CD8-positive, alpha-beta memory T cell (primary cell): ENCODE data around the gene TMEM123. TPM values are rescaled to one million over a fixed set of nuclear protein-coding genes. Genes with fewer than 3 reads are reported as not detected.
"Not testable (repeated sequence)": the region's sequence is repeated elsewhere in the genome, so short reads cannot be mapped to it uniquely, and the experiment has no call there.

Experiments used
- CTCF ChIA-PET: fragments of 350-600 bp; sonication (Branson Sonifier 250); formaldehyde crosslinking; loops from one replicate; lab custom pipeline; 2021; ENCODE audit warnings: antibody characterized with exemption; lab: Charles Lee
- POLR2A ChIA-PET: fragments of 350-600 bp; sonication (Branson Sonifier 250); formaldehyde crosslinking; loops from one replicate; lab custom pipeline; 2021; ENCODE audit warnings: antibody characterized with exemption; lab: Charles Lee
- DNase-seq, 5 donors: peaks; one replicate each; pipeline versions ENCODE4 v3.0.0 to v3.0.0-alpha.2; 2020 to 2022; ENCODE audit warnings: mixed read lengths in 1 of 5
- H3K27ac ChIP-seq: one replicate; pipeline ENCODE4 v1.7.0; 2013; ENCODE audit warnings: low read depth, mild to moderate bottlenecking, low read length, moderate library complexity
- H3K27me3 ChIP-seq: 2 replicates; pipeline ENCODE4 v1.7.0; 2013; ENCODE audit warnings: low read length, mild to moderate bottlenecking; ENCODE audit not compliant: insufficient read depth, poor library complexity, severe bottlenecking
- H3K36me3 ChIP-seq: 2 replicates; pipeline ENCODE4 v1.7.0; 2013; ENCODE audit warnings: mild to moderate bottlenecking, low read length, moderate library complexity; ENCODE audit not compliant: insufficient read depth
- H3K4me1 ChIP-seq: 2 replicates; pipeline ENCODE4 v1.7.0; 2013; ENCODE audit warnings: mild to moderate bottlenecking, low read length, moderate library complexity; ENCODE audit not compliant: insufficient read depth
- H3K4me3 ChIP-seq: 2 replicates; pipeline ENCODE4 v1.7.0; 2013; ENCODE audit warnings: mild to moderate bottlenecking, low read length
- H3K9me3 ChIP-seq: 2 replicates; pipeline ENCODE4 v1.7.0; 2013; ENCODE audit warnings: mild to moderate bottlenecking, low read length
- H3K27ac Mint-ChIP-seq, 8 donors: one replicate each; pipeline ENCODE4 v1.8.0; 2020 to 2021; ENCODE audit warnings: mixed read lengths in 8 of 8, mild to moderate bottlenecking in 6 of 8, inconsistent platforms in 3 of 8, moderate library complexity in 3 of 8
- H3K27me3 Mint-ChIP-seq, 2 donors: one replicate each; pipeline ENCODE4 v1.8.0; 2020 to 2021; ENCODE audit warnings: mixed read lengths in 2 of 2, mild to moderate bottlenecking in 1 of 2, moderate library complexity in 1 of 2
- H3K36me3 Mint-ChIP-seq, 3 donors: one replicate each; pipeline ENCODE4 v1.8.0; 2020 to 2021; ENCODE audit warnings: mixed read lengths in 3 of 3, inconsistent platforms in 1 of 3, mild to moderate bottlenecking in 1 of 3
- H3K4me1 Mint-ChIP-seq, 3 donors: one replicate each; pipeline ENCODE4 v1.8.0; 2020 to 2021; ENCODE audit warnings: mixed read lengths in 3 of 3, inconsistent platforms in 1 of 3, mild to moderate bottlenecking in 1 of 3
- H3K4me3 Mint-ChIP-seq, 7 donors: one replicate each; pipeline ENCODE4 v1.8.0; 2020 to 2021; ENCODE audit warnings: mixed read lengths in 7 of 7, mild to moderate bottlenecking in 6 of 7, moderate library complexity in 4 of 7, inconsistent platforms in 2 of 7
- H3K9me3 Mint-ChIP-seq, 5 donors: one replicate each; pipeline ENCODE4 v1.8.0; 2020 to 2022; ENCODE audit warnings: mixed read lengths in 5 of 5, mild to moderate bottlenecking in 3 of 5, moderate library complexity in 2 of 5, inconsistent platforms in 1 of 5
- polyA plus RNA-seq: library from polyadenylated mRNA; unstranded; fragments of 300-500 nt; fragmentation: Illumina TruSeq; gene quantifications from one replicate; pipeline ENCODE4 v1.2.3, GENCODE V29; 2021
- total RNA-seq, 2 experiments: library from RNA; stranded (reverse); gene quantifications; one replicate each; pipeline ENCODE4 v1.2.3, GENCODE V29; 2021

TMEM123 gene
- total and polyA plus RNA-seq, 3 experiments from 2014 or later: 257 to 491 (median 259) TPM

DNA sequence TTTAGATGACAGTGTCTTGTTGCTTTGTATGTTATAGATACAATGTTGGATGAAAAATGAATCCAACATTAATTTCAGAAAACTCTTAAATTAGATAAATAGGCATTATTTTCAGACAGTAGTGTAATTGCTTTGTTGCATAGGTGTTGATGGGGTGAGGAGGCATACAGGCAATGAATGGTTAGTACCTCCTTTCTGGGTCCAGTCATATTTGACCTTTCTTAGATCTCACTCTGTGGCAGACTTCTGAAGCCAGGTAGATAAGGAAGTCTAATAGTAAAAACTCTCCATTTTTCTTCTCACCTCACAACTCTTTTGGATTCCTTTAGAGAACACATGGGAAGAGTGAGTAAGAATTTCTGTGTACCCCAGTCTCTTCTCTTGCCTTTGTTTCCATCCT is 73.7 kb downstream of the TMEM123 start:
- no peak overlapping the region for H3K4me3 ChIP-seq
- H3K27me3 Mint-ChIP-seq: no peaks in the 10 kb centered on the region
- H3K4me3 Mint-ChIP-seq: no peak overlapping the region
- ChIA-PET CTCF (interaction anchor here (4.5 kb wide), 1 partner anchor 12 kb away, joined by 31 read pairs; no protein-coding TSS in a partner anchor), POLR2A (no interaction called here)
- H3K36me3 Mint-ChIP-seq: peaks cover 0 to 79% (median 30%) of the 10 kb centered on the region in 3 donors
- H3K27ac ChIP-seq: no peak overlapping the region
- no peaks in the 10 kb centered on the region for H3K9me3 Mint-ChIP-seq
- H3K9me3 ChIP-seq: no peaks in the 10 kb centered on the region
- peaks cover 25% of the 10 kb centered on the region for H3K36me3 ChIP-seq
- H3K27me3 ChIP-seq: no peaks in the 10 kb centered on the region
- H3K4me1 Mint-ChIP-seq: peaks cover 9 to 25% (median 21%) of the 10 kb centered on the region in 3 donors
- DNase-seq: no peak
- peaks cover 13% of the 10 kb centered on the region for H3K4me1 ChIP-seq
- H3K27ac Mint-ChIP-seq: no peak overlapping the region

DNA sequence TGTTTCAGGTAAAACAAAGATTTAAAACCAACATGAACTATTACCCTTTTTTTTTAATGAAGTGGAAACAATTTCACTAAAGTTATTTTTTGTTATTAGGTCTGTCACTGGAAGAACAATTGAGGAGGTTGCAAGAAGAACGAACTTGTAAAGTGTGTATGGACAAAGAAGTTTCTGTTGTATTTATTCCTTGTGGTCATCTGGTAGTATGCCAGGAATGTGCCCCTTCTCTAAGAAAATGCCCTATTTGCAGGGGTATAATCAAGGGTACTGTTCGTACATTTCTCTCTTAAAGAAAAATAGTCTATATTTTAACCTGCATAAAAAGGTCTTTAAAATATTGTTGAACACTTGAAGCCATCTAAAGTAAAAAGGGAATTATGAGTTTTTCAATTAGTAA is 74.7 kb downstream of the TMEM123 start:
- POLR2A ChIA-PET: no interaction called here
- Histone ChIP-seq H3K4me1 (peaks cover 13% of the 10 kb centered on the region), H3K27ac (no peak overlapping the region), H3K27me3 (no peaks in the 10 kb centered on the region), H3K4me3 (no peak overlapping the region), H3K9me3 (no peaks in the 10 kb centered on the region), H3K36me3 (peaks cover 25% of the 10 kb centered on the region)
- CTCF ChIA-PET: no interaction called here
- Mint-ChIP-seq H3K27ac (no peak overlapping the region), H3K4me1 (peaks cover 10 to 25% (median 21%) of the 10 kb centered on the region in 3 donors), H3K9me3 (no peaks in the 10 kb centered on the region), H3K4me3 (no peak overlapping the region), H3K36me3 (peaks cover 0 to 72% (median 26%) of the 10 kb centered on the region in 3 donors), H3K27me3 (no peaks in the 10 kb centered on the region)
- no peak for DNase-seq

DNA sequence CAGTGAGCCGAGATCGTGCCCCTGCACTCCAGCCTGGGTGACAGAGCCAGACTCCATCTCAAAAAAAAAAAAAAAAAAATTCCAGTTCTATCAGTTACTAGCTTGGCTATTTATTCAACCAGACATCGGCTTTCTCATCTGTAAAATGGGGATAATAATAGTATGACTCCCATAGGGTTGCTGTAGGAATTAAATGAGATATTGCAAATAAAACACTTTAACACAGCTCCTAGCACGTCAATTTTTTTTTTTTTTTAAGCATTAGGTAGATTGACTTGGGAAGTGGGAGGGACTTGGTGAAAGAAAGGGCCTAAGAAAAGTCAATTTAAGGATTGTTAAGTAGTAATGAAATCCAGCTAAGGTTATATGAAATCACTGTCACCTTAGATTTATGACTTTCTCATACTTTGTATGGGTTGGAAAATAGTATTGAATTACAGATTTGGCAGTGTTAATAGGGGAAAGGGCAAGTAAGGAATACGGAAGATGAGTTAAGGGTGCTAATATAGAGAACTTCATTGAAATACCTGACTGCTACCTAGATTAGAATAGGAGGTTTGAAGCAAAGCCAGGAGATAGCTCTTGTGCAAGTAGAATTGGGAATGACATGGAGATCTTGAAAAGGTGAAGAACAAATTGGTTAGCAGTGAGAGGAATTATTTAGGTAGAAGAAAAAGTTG is 76.7 kb downstream of the TMEM123 start:
- CTCF ChIA-PET: interaction anchor here (1.2 to 2.8 kb wide), 4 partner anchors 9 to 120 kb away, joined by 3 to 11 read pairs (median 3); no protein-coding TSS in a partner anchor
- no peak overlapping the region for H3K4me3 ChIP-seq
- Mint-ChIP-seq H3K27ac (peak overlapping the region in 4 of 8 donors; percentile 6 to 41 (median 25)), H3K36me3 (peaks cover 0 to 67% (median 24%) of the 10 kb centered on the region in 3 donors), H3K4me1 (peaks cover 16 to 31% (median 28%) of the 10 kb centered on the region in 3 donors), H3K27me3 (no peaks in the 10 kb centered on the region), H3K9me3 (no peaks in the 10 kb centered on the region), H3K4me3 (no peak overlapping the region)
- H3K9me3 ChIP-seq: no peaks in the 10 kb centered on the region
- no peaks in the 10 kb centered on the region for H3K27me3 ChIP-seq
- no peak for DNase-seq
- no peak overlapping the region for H3K27ac ChIP-seq
- peaks cover 25% of the 10 kb centered on the region for H3K36me3 ChIP-seq
- peaks cover 13% of the 10 kb centered on the region for H3K4me1 ChIP-seq
- POLR2A ChIA-PET: interaction anchor here (0.6 kb wide), 1 partner anchor 17 kb away, joined by 3 read pairs; no protein-coding TSS in a partner anchor

DNA sequence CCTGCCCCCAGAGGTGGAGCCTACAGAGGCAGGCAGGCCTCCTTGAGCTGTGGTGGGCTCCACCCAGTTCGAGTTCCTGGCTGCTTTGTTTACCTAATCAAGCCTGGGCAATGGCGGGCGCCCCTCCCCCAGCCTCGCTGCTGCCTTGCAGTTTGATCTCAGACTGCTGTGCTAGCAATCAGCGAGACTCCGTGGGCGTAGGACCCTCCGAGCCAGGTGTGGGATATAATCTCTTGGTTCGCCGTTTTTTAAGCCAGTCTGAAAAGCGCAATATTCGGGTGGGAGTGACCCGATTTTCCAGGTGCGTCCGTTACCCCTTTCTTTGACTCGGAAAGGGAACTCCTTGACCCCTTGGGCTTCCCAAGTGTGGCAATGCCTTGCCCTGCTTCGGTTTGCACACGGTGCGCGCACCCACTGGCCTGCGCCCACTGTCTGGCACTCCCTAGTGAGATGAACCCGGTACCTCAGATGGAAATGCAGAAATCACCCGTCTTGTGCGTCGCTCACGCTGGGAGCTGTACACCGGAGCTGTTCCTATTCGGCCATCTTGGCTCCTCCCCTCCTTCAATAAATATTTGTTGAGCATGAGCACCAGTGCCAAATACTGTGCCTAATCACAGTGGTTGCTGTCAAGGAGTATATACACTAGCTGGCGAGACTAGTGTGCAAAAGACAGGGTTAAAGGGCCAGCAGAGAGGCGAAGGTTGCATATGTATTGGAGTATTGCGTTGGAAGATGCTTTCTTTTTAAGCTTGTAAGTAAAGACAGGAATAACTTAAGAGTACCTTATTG is 77.7 kb downstream of the TMEM123 start:
- peak in 1 of 5 donors; percentile 48 for DNase-seq
- peaks cover 16 to 31% (median 28%) of the 10 kb centered on the region in 3 donors for H3K4me1 Mint-ChIP-seq
- H3K36me3 ChIP-seq: peaks cover 24% of the 10 kb centered on the region
- CTCF ChIA-PET: interaction anchor here (1.3 to 2.8 kb wide), 3 partner anchors 16 to 121 kb away, joined by 3 to 11 read pairs (median 3); no protein-coding TSS in a partner anchor
- H3K9me3 ChIP-seq, H3K27ac ChIP-seq, H3K27me3 ChIP-seq, POLR2A ChIA-PET, H3K4me3 ChIP-seq, H3K9me3 Mint-ChIP-seq, H3K27me3 Mint-ChIP-seq: not testable (repeated sequence)
- H3K27ac Mint-ChIP-seq: peak overlapping the region in 5 of 8 donors; percentile 26 to 79 (median 43)
- peaks cover 0 to 57% (median 20%) of the 10 kb centered on the region in 3 donors for H3K36me3 Mint-ChIP-seq
- H3K4me1 ChIP-seq: peaks cover 13% of the 10 kb centered on the region
- peak overlapping the region in 3 of 7 donors; percentile 11 to 49 (median 27) for H3K4me3 Mint-ChIP-seq

DNA sequence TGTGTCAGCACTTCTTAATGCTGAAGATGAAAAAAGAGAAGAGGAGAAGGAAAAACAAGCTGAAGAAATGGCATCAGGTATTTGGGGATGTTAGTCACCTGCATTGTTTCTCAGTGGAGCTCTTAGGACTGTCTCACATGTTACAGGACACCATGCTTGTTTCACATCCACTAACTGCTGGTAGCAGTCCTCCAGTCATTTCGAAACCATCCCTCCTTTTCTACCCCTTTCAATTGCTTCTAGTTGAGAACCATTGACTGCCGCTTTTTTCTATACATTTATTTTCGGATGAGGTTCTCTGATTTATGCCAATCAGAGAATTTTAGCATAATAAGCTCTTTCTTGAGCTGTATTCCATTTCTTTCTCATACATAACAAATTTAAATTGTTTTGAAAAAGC is 84.1 kb downstream of the TMEM123 start:
- Mint-ChIP-seq H3K36me3 (peaks cover 14 to 56% (median 29%) of the 10 kb centered on the region in 3 donors), H3K9me3 (no peaks in the 10 kb centered on the region), H3K27ac (peak overlapping the region in 6 of 8 donors; percentile 17 to 72 (median 40)), H3K27me3 (no peaks in the 10 kb centered on the region), H3K4me3 (no peak overlapping the region), H3K4me1 (peaks cover 23 to 31% (median 27%) of the 10 kb centered on the region in 3 donors)
- Histone ChIP-seq H3K9me3 (no peaks in the 10 kb centered on the region), H3K27ac (no peak overlapping the region), H3K36me3 (peaks cover 28% of the 10 kb centered on the region), H3K27me3 (no peaks in the 10 kb centered on the region), H3K4me1 (peaks cover 11% of the 10 kb centered on the region), H3K4me3 (no peak overlapping the region)
- no peak for DNase-seq
- ChIA-PET POLR2A (no interaction called here), CTCF (interaction anchor here (1.6 to 1.8 kb wide), 2 partner anchors 128 to 131 kb away, joined by 6 read pairs; no protein-coding TSS in a partner anchor)

DNA sequence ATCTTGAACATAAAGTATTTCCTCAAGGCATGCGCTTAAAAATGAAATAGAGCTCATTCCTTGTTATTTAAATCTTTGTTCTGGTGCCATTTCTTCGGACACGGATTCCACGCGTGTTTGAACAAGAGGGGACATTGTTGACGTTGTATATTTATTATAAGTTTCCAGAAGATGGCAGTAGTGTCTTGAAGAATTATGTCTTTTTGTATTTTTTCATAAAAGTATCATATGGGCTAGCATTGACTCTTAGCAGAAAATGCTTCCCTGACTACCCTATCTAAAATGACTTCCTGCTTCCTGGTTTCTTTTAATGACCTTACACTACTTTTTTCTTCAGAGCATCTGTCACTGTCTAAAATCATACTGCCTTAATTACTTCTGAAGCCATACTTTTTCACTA is 85.2 kb downstream of the TMEM123 start:
- peak overlapping the region in 7 of 8 donors; percentile 31 to 79 (median 64) for H3K27ac Mint-ChIP-seq
- H3K9me3 Mint-ChIP-seq: no peaks in the 10 kb centered on the region
- H3K36me3 Mint-ChIP-seq: peaks cover 14 to 63% (median 34%) of the 10 kb centered on the region in 3 donors
- Histone ChIP-seq H3K27ac (no peak overlapping the region), H3K27me3 (no peaks in the 10 kb centered on the region), H3K9me3 (no peaks in the 10 kb centered on the region), H3K4me3 (no peak overlapping the region), H3K4me1 (peaks cover 17% of the 10 kb centered on the region), H3K36me3 (peaks cover 35% of the 10 kb centered on the region)
- CTCF ChIA-PET: interaction anchor here (0.7 to 2.2 kb wide), 17 partner anchors 9 to 299 kb away, joined by 3 to 13 read pairs (median 4); no protein-coding TSS in a partner anchor
- H3K4me1 Mint-ChIP-seq: peaks cover 27 to 34% (median 30%) of the 10 kb centered on the region in 3 donors
- H3K27me3 Mint-ChIP-seq: no peaks in the 10 kb centered on the region
- POLR2A ChIA-PET: no interaction called here
- no peak overlapping the region for H3K4me3 Mint-ChIP-seq
- DNase-seq: peak in 2 of 5 donors; percentile 38 to 52

DNA sequence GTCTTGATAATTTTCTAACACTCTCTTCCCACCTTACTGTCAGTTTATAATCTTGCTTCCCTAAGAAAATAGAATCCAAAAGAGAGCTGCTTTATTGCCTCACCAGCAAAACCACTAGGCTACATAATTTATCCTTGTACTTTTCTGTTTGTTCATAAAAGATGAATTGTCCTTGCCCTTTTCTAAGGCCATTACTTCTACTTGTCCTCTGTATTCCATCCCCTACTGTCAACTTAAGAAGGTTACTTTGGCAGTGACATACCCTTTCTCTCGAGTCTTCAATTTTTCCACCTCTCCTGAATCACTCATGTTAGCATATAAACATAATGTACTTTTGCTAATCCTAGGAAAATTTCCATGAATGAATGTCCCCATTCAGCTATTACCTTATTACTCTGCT is 87.6 kb downstream of the TMEM123 start:
- Histone ChIP-seq H3K27me3 (no peaks in the 10 kb centered on the region), H3K36me3 (peaks cover 35% of the 10 kb centered on the region), H3K4me1 (peaks cover 40% of the 10 kb centered on the region), H3K27ac (no peak overlapping the region), H3K9me3 (no peaks in the 10 kb centered on the region), H3K4me3 (no peak overlapping the region)
- Mint-ChIP-seq H3K4me3 (no peak overlapping the region), H3K36me3 (peaks cover 22 to 74% (median 36%) of the 10 kb centered on the region in 3 donors), H3K27ac (peak overlapping the region; percentile 12 to 80 (median 40)), H3K4me1 (peaks cover 42 to 51% (median 46%) of the 10 kb centered on the region in 3 donors), H3K27me3 (no peaks in the 10 kb centered on the region), H3K9me3 (peaks cover 0 to 3% (median 0%) of the 10 kb centered on the region in 5 donors)
- no peak for DNase-seq
- ChIA-PET CTCF (interaction anchor here (0.7 to 2.2 kb wide), 4 partner anchors 25 to 131 kb away, joined by 3 to 10 read pairs (median 4); no protein-coding TSS in a partner anchor), POLR2A (no interaction called here)
